GM19455 (cell line): Measurements from ENCODE around the gene PRDM15.
A peak's percentile ranks its signal among the peaks of the same experiment; 100 is the strongest.

Experiments used
- ATAC-seq: cut with Tn5 transposase; IDR thresholded peaks from one replicate; pipeline ENCODE4 v1.9.1; 2021; ENCODE audit not compliant: unreplicated experiment

The PRDM15 gene

GRCh38 chr21:41846536-41846935, 32.6 kb downstream of the PRDM15 start:
- no peak for ATAC-seq

GRCh38 chr21:41846033-41846317, 33.2 kb downstream of the PRDM15 start:
- ATAC-seq: no peak

DNA sequence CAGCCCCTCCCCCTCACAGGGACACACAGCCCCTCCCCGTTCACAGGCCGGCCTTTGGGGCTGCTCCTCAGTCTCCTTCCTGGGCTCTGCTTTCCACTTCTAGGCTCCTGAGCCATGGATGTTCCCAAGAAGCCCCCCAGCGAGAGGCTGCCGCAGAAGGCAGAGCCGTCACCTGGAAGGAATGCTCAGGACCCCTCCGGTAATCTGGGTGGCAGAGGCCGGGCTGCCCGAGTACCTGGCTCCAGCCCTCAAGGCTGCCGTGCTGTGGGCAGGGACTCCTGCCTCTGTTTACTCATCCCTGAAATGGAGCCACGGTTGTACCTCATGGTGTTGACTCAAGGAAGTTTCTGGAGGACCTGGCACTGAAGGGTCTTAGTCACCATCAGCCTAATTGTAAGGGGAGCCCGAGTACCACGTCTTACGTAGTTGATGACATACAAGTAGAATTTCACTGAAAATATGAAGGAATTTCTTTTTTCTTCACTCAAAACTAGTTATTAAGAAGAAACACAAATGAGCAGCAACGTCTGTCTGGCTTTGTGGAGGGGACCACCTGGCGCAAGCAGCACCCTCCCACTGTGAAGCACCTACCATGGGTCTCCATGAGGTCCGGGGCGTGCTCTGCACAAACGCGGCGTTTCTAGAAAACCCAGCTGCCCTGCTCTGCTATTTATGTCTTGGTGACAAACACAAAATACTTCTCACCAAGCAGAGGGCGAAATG, 33.7 kb downstream of the PRDM15 start:
- ATAC-seq: no peak

- no peak for ATAC-seq
Observed at GRCh38 chr21:41843584-41843983, 35.6 kb downstream of the PRDM15 start.

DNA sequence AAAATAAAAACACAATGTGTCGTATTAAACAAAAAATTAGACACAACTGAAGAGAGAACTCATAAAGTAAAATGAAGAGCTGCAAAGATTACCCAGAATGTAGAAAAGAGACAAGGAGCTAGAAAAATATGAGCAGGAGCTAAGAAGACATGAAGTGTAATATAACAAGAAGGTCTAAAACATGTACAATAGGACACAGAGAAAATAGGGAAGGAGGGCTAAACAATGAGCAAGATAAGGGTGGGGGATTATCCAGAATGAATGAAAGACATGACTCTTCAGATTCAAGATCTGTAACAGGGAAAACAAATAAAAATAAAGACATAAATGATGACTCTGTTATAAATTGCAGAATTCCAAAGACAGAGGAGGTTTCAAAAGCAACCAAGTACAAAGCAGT, 38.3 kb downstream of the PRDM15 start:
- no peak for ATAC-seq

DNA sequence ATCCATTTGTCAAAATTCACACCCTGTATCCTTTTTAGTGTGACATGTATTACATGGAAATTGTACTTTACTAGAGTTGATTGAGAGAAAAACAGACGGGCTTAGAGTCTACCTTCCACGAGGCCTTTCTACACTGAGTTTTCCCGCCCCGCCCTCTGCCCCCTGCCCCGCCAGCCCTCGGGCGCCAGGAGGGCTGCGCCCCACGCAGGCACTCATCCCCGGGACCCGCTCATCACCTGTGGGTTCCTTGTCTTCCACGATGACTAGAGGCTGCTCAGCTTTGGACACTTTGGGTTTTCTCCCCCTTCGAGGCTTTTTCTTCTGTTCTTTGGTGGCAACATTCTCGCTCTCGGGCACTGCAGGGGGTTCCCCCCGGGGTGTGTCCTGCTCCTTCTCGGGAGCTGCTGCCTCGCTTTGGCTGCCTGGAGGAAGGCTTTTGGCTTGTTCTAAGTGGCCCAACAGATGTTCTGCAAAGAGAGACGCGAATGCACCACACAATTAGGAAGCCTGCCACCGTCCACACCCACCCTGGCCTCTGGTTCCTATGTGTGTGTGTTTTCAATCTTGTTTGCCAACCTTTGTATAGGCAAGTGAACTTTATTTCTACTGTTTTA, 39.6 kb downstream of the PRDM15 start:
- ATAC-seq: no peak

GRCh38 chr21:41837756-41838297, 41.3 kb downstream of the PRDM15 start:
- no peak for ATAC-seq

DNA sequence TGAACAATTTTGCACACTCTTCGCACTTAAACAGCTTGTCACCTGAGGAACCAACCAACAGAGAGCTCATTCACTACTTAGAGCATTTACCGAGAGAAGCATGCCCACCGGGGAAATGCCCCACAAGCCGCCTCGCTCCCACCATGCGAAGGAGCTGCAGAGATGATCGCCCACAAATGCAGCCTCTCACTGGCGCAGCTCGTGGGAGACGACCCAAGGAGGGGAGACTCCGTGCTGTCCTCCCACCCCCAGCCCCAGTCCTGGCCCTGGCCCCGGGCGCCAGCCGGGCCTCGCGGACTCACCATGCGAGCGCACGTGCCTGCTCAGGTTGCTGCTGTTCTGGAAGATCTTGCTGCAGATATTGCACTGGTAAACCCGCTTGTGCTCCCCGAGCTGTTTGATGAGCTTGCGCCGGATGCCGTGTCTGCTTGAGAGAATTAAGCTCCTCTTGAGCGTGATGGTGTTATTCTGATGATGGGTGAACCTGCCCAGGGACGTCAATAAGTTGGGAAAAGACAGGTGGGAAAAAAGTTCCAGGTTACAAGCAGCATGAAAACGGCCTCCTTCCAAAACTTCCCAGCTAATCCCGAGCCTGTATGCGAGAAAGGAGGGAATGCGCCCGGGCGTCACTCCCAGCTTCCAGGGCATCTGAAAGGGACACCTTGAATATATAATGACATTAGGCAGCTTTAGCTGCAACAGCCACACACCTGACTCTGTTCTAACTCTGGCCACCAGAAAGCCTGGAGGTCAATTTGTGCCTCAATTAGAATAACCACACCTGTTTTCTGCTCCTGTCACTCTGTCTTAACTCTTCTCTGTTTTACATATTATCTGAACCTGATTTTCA, 42.8 kb downstream of the PRDM15 start:
- no peak for ATAC-seq

GRCh38 chr21:41835711-41836154, 43.4 kb downstream of the PRDM15 start:
- ATAC-seq: no peak

GRCh38 chr21:41834926-41835663, 44.0 kb downstream of the PRDM15 start:
- no peak for ATAC-seq

GRCh38 chr21:41834252-41834925, 44.8 kb downstream of the PRDM15 start:
- no peak for ATAC-seq

DNA sequence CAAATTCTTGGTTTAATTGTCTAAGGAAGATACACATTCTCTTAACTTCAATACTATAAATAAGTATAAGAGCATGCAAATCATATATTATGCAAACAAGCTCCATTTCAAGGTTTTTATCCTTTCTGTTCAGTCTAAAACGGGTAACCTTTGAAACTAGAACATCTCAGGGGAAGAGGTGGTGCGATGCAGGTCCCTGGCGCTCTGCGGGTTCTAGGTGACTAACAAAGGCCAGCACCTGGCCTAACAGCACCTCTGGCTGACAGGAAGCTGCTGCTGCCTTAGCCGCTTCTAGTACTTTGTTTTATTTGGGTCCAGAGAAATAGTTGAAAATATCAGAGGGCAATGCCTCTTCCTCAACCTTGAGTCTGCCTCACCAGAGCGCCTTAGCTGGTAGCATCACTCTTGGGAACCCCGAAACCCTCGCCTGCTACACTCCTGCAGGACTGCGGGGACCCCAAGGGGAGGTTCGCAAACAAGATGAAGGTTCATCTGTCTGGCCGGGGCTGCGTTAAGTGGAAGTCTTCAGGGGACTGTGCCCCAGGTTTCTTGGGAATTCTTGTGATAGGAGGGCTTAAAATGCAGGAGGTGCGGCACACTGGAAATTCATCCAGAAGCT, 45.5 kb downstream of the PRDM15 start:
- peak; percentile 47 for ATAC-seq

DNA sequence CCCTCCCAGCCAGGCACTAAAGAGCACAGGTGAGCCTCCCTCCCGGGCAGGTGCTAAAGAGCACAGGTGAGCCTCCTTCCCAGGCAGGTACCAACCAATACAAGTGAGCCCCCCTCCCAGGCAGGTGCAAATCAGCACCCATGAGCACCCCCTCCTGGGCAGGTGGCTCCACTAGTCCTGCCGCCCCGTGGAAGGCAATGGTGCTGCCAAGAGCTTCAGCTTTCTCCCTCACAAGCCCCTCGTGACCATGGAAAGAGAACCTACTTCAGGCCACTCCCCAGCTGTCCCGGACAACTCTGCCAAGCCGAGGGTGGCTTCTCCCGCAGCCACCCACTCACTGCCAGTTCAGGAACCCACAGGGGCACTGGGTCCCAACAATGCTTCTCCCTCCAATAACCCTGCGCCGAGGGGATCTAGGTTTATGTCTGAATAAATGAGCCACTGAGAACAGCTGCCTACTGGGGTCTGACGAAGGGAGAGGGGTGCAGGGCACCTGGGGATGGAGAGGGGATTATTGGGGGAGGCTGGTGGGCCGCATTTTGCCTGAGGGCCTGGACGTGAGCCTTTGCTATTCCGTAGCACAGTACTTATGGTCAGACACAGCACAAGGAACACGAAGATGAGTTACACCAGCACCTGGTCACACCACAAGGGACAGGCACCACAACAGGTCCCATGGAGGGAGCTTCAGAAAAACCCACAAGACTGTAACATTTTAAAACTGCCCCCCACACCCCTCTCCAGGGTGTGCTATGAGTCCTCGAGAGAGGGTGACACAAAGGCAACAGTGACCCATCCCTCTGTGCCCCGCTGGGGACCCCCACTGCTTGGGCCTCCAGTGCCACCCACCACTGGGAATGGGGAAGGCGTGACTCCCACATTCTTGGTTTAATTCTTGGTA, 46.3 kb downstream of the PRDM15 start:
- peak; percentile 59 for ATAC-seq

- no peak for ATAC-seq
Observed at GRCh38 chr21:41831866-41832595, 47.1 kb downstream of the PRDM15 start.

DNA sequence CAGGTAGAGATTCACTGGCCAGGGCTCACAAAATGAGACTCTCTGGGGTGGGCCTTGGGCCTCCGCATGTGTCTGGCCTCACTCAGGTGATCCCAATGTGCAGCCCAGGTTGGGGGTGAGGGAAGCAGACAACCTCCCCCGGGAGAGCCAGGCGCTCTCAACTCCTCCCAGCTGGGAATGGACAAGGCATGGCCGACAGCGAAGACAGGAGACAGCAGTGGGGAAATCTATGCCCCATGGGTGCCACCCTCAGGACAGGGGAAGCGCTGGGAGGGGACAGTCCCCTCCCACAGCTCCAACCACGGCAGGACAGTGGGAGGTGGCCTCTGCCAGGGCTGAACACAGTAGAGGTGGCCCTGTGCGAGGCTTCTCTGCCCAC, 47.7 kb downstream of the PRDM15 start:
- ATAC-seq: no peak

DNA sequence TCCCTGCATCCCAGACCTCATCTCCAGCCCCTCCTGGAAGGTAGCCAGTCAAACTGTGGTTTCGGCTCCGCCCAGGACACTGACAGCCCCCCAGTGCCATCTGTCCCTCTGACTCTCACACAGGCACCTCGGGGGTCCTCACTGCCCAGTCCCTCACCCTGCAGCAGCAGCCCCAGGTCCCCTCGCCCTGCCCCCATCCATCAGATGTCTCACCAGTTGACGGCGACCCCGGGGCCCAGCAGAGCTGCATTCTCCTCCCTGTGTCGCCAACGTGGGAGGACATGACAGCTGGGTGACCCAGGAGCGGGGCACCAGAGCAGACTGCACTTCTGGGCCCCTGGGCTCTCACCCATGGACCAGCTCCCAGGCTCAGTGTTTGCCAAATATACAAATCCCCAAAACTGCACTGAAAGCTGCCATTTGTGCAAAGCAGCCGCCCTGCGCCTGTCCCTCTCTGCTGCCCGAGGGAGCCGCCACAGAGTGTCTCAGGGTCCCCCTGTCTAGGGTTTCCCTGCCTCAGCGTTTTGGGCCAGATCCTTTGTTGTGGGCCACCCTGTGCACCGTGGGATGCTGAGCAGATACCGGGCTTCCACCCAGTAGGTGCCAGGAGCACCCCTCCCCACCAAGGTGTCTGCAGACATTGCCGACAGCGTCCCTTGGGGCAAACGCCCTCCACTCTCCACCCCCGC, 48.2 kb downstream of the PRDM15 start:
- ATAC-seq: no peak

DNA sequence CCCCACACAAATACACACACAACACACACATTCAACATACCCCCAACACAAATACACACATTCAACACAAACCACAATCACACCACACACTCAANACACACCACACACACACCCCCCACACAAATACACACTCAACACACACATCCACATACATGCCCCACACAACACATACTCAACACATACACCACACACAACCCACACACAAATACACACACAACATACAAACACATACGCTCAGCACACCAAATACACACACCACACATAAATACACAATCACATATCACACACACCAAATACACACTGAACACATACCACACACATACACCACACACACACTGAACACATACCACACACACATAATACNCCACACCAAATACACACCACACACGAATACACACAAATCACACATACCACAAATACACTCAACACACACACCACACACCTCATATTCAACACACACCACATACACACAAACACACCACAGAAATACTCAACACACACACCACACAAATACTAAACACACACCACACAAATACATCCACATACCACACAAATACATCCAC, 48.9 kb downstream of the PRDM15 start:
- no peak for ATAC-seq
